Naive thymus-derived CD8-positive, alpha-beta T cell (primary cell): ENCODE data around the gene CFAP221. TPM values are rescaled to one million over a fixed set of nuclear protein-coding genes. Genes with fewer than 3 reads are reported as not detected.

Experiments used
- ATAC-seq, 2 donors: fragments of 150-1000 bp; cut with Tn5 transposase in 1 of 2; sonication (Bioruptor Pico), chemical (Tn5 transposase) in 1 of 2; 1 replicate in 1 of 2; 2 replicates in 1 of 2; pipeline ENCODE4 v1.10.0; 2021; ENCODE audit warnings: mild to moderate bottlenecking in 2 of 2, moderate library complexity in 2 of 2
- POLR2A ChIA-PET: fragments of 350-600 bp; sonication (Branson Sonifier 250); formaldehyde crosslinking; loops from one replicate; lab custom pipeline; 2021; ENCODE audit warnings: antibody characterized with exemption; lab: Charles Lee
- DNase-seq, 10 donors: peaks; one replicate each; pipeline versions ENCODE4 v3.0.0 to v3.0.0-alpha.2; 2020 to 2022
- H3K27ac Mint-ChIP-seq, 10 donors: one replicate each; pipeline ENCODE4 v1.8.0; 2020 to 2022; ENCODE audit warnings: mild to moderate bottlenecking in 10 of 10, mixed read lengths in 10 of 10, moderate library complexity in 4 of 10, inconsistent platforms in 1 of 10
- H3K27me3 Mint-ChIP-seq, 5 donors: one replicate each; pipeline ENCODE4 v1.8.0; 2021 to 2022; ENCODE audit warnings: mixed read lengths in 5 of 5
- H3K36me3 Mint-ChIP-seq, 3 donors: one replicate each; pipeline ENCODE4 v1.8.0; 2020 to 2022; ENCODE audit warnings: mixed read lengths in 3 of 3, mild to moderate bottlenecking in 2 of 3, inconsistent platforms in 1 of 3
- H3K4me1 Mint-ChIP-seq, 4 donors: one replicate each; pipeline ENCODE4 v1.8.0; 2021 to 2022; ENCODE audit warnings: mixed read lengths in 4 of 4
- H3K4me3 Mint-ChIP-seq, 10 donors: one replicate each; pipeline ENCODE4 v1.8.0; 2020 to 2022; ENCODE audit warnings: mild to moderate bottlenecking in 10 of 10, mixed read lengths in 10 of 10, moderate library complexity in 6 of 10, inconsistent platforms in 1 of 10
- H3K9me3 Mint-ChIP-seq, 9 donors: one replicate each; pipeline ENCODE4 v1.8.0; 2020 to 2022; ENCODE audit warnings: mixed read lengths in 9 of 9, mild to moderate bottlenecking in 3 of 9, inconsistent platforms in 1 of 9, moderate library complexity in 1 of 9
- polyA plus RNA-seq, 3 donors: library from polyadenylated mRNA; unstranded; fragments of 300-500 nt; fragmentation: Illumina TruSeq; gene quantifications; one replicate each; pipeline ENCODE4 v1.2.3, GENCODE V29; 2021
- total RNA-seq, 8 experiments: library from RNA in 2 of 8; stranded (reverse) in 2 of 8; gene quantifications; one replicate each; pipeline ENCODE4 v1.2.3 and lab custom pipeline; 2021 to 2026

CFAP221 gene
- total and polyA plus RNA-seq, 5 experiments from 2014 or later, result not detected

GRCh38 chr2:119638685-119639554 is 94.7 kb downstream of the CFAP221 start:
- Mint-ChIP-seq H3K27me3 (peaks cover 0 to 8% (median 3%) of the 10 kb centered on the region in 5 donors), H3K27ac (no peak overlapping the region), H3K4me3 (no peak overlapping the region), H3K4me1 (peaks cover 1 to 5% (median 4%) of the 10 kb centered on the region in 4 donors), H3K9me3 (peaks cover 0 to 6% (median 0%) of the 10 kb centered on the region in 9 donors), H3K36me3 (no peaks in the 10 kb centered on the region)
- POLR2A ChIA-PET, result no interaction called here
- no peak for DNase-seq
- no peak for ATAC-seq

- peak; percentile 89 to 96 for ATAC-seq
- peaks cover 1 to 5% (median 4%) of the 10 kb centered on the region in 4 donors for H3K4me1 Mint-ChIP-seq
- peaks cover 0 to 8% (median 4%) of the 10 kb centered on the region in 5 donors for H3K27me3 Mint-ChIP-seq
- H3K4me3 Mint-ChIP-seq, result peak overlapping the region in 1 of 10 donors; percentile 49
- no peaks in the 10 kb centered on the region for H3K36me3 Mint-ChIP-seq
- H3K27ac Mint-ChIP-seq, result no peak overlapping the region
- no peaks in the 10 kb centered on the region for H3K9me3 Mint-ChIP-seq
- POLR2A ChIA-PET, result interaction anchor here (1.2 kb wide), 1 partner anchor 536 kb away, joined by 3 read pairs; no protein-coding TSS in a partner anchor
- peak; percentile 44 to 78 (median 62) for DNase-seq
These were observed 97.5 kb downstream of the CFAP221 start for GRCh38 chr2:119641562-119642258.

GRCh38 chr2:119644186-119644585 is 99.9 kb downstream of the CFAP221 start:
- Mint-ChIP-seq H3K27ac (no peak overlapping the region), H3K36me3 (peaks cover 0 to 7% (median 0%) of the 10 kb centered on the region in 3 donors), H3K4me3 (no peak overlapping the region), H3K27me3 (peaks cover 0 to 18% (median 5%) of the 10 kb centered on the region in 5 donors), H3K4me1 (peaks cover 2 to 6% (median 5%) of the 10 kb centered on the region in 4 donors), H3K9me3 (peaks cover 0 to 8% (median 0%) of the 10 kb centered on the region in 9 donors)
- POLR2A ChIA-PET, result no interaction called here
- ATAC-seq, result no peak
- DNase-seq, result no peak

GRCh38 chr2:119645173-119645855 is 101.1 kb downstream of the CFAP221 start:
- Mint-ChIP-seq H3K27ac (no peak overlapping the region), H3K36me3 (peaks cover 0 to 7% (median 0%) of the 10 kb centered on the region in 3 donors), H3K4me3 (no peak overlapping the region), H3K27me3 (peaks cover 0 to 16% (median 3%) of the 10 kb centered on the region in 5 donors), H3K4me1 (peaks cover 2 to 6% (median 5%) of the 10 kb centered on the region in 4 donors), H3K9me3 (peaks cover 0 to 14% (median 0%) of the 10 kb centered on the region in 9 donors)
- no peak for ATAC-seq
- no peak for DNase-seq
- POLR2A ChIA-PET, result no interaction called here

- peaks cover 0 to 7% (median 0%) of the 10 kb centered on the region in 3 donors for H3K36me3 Mint-ChIP-seq
- H3K27me3 Mint-ChIP-seq, result peaks cover 0 to 16% (median 3%) of the 10 kb centered on the region in 5 donors
- POLR2A ChIA-PET, result no interaction called here
- DNase-seq (no peak), ATAC-seq (no peak)
- peaks cover 2 to 6% (median 5%) of the 10 kb centered on the region in 4 donors for H3K4me1 Mint-ChIP-seq
- no peak overlapping the region for H3K27ac Mint-ChIP-seq
- no peak overlapping the region for H3K4me3 Mint-ChIP-seq
- H3K9me3 Mint-ChIP-seq, result peaks cover 0 to 14% (median 0%) of the 10 kb centered on the region in 9 donors
These were observed 101.9 kb downstream of the CFAP221 start for GRCh38 chr2:119646149-119646548.

GRCh38 chr2:119647440-119648169 is 103.4 kb downstream of the CFAP221 start:
- Mint-ChIP-seq H3K27ac (no peak overlapping the region), H3K27me3 (peaks cover 0 to 16% (median 3%) of the 10 kb centered on the region in 5 donors)
- POLR2A ChIA-PET, result no interaction called here

GRCh38 chr2:119649364-119649917 is 105.2 kb downstream of the CFAP221 start:
- Mint-ChIP-seq H3K27me3 (peaks cover 0 to 16% (median 3%) of the 10 kb centered on the region in 5 donors), H3K4me3 (no peak overlapping the region), H3K27ac (no peak overlapping the region), H3K4me1 (peaks cover 0 to 4% (median 0%) of the 10 kb centered on the region in 4 donors), H3K36me3 (peaks cover 0 to 7% (median 0%) of the 10 kb centered on the region in 3 donors), H3K9me3 (peaks cover 0 to 14% (median 0%) of the 10 kb centered on the region in 9 donors)
- no peak for DNase-seq
- no peak for ATAC-seq
- POLR2A ChIA-PET, result no interaction called here

More at GRCh38 chr2:119647440-119648169, 103.4 kb downstream of the CFAP221 start:
- DNase-seq (no peak), ATAC-seq (no peak)
- Mint-ChIP-seq H3K4me1 (peaks cover 0 to 4% (median 0%) of the 10 kb centered on the region in 4 donors), H3K4me3 (no peak overlapping the region), H3K36me3 (peaks cover 0 to 7% (median 0%) of the 10 kb centered on the region in 3 donors), H3K9me3 (peaks cover 0 to 14% (median 0%) of the 10 kb centered on the region in 9 donors)

- Mint-ChIP-seq H3K9me3 (peaks cover 0 to 14% (median 0%) of the 10 kb centered on the region in 9 donors), H3K27me3 (peaks cover 3 to 18% (median 7%) of the 10 kb centered on the region in 5 donors), H3K27ac (no peak overlapping the region), H3K36me3 (peaks cover 0 to 7% (median 0%) of the 10 kb centered on the region in 3 donors), H3K4me1 (peaks cover 0 to 4% (median 0%) of the 10 kb centered on the region in 4 donors), H3K4me3 (no peak overlapping the region)
- DNase-seq (no peak), ATAC-seq (no peak)
- POLR2A ChIA-PET, result no interaction called here
These were observed 106.0 kb downstream of the CFAP221 start for GRCh38 chr2:119650206-119650605.

GRCh38 chr2:119650846-119651370 is 106.7 kb downstream of the CFAP221 start:
- Mint-ChIP-seq H3K4me3 (no peak overlapping the region), H3K27ac (no peak overlapping the region), H3K27me3 (peaks cover 3 to 18% (median 8%) of the 10 kb centered on the region in 5 donors), H3K36me3 (peaks cover 0 to 7% (median 0%) of the 10 kb centered on the region in 3 donors), H3K4me1 (peaks cover 0 to 4% (median 0%) of the 10 kb centered on the region in 4 donors), H3K9me3 (peaks cover 0 to 14% (median 0%) of the 10 kb centered on the region in 9 donors)
- POLR2A ChIA-PET, result no interaction called here
- DNase-seq (no peak), ATAC-seq (no peak)

GRCh38 chr2:119657466-119658145 is 113.4 kb downstream of the CFAP221 start:
- H3K4me1 Mint-ChIP-seq, result peaks cover 0 to 8% (median 5%) of the 10 kb centered on the region in 4 donors
- DNase-seq (no peak), ATAC-seq (no peak)
- no peak overlapping the region for H3K27ac Mint-ChIP-seq
- H3K4me3 Mint-ChIP-seq, result no peak overlapping the region
- no peaks in the 10 kb centered on the region for H3K9me3 Mint-ChIP-seq
- no peaks in the 10 kb centered on the region for H3K36me3 Mint-ChIP-seq
- POLR2A ChIA-PET, result no interaction called here
- peaks cover 2 to 16% (median 4%) of the 10 kb centered on the region in 5 donors for H3K27me3 Mint-ChIP-seq
